Cardiac fibroblast (primary cell): ENCODE results near the gene GAS2L2.

ENCODE experiments used
- DNase-seq, 2 donors: peaks; one replicate each; pipeline versions ENCODE4 v3.0.0 to v3.0.0-alpha.2; 2010; ENCODE audit warnings: low read depth in 2 of 2
- H3K4me3 ChIP-seq, 2 donors: replicated peaks in 1 of 2; 1 replicate in 1 of 2; 2 replicates in 1 of 2; pipeline ENCODE4 v1.5.1; 2011; ENCODE audit warnings: low read depth in 2 of 2, low read length in 2 of 2, mild to moderate bottlenecking in 2 of 2, moderate library complexity in 1 of 2
- CTCF ChIP-seq: IDR thresholded peaks from one replicate; pipeline ENCODE4 v1.5.1; 2011; ENCODE audit warnings: low read depth, mild to moderate bottlenecking, low read length, inconsistent platforms

GAS2L2 gene

GRCh38 chr17:35752945-35753764 is at the start of gene GAS2L2:
TSS of gene GAS2L2 (minus strand) at chr17:35753239. CDS start at chr17:35752850, 389 bp downstream.
- peak in 1 of 2 donors; percentile 63 for DNase-seq
- no peak for TF ChIP-seq CTCF
- no peak within 1 kb of the TSS for H3K4me3 ChIP-seq

GRCh38 chr17:35801583-35802224 is 48.7 kb upstream of the GAS2L2 start:
- peak; percentile 54 to 95 for DNase-seq
- H3K4me3 ChIP-seq: no peak overlapping the region
- TF ChIP-seq CTCF: no peak

- DNase-seq: peak in 1 of 2 donors; percentile 88
- TF ChIP-seq CTCF: no peak
- no peak overlapping the region for H3K4me3 ChIP-seq
Measured at GRCh38 chr17:35799942-35800341, 46.9 kb upstream of the GAS2L2 start.

- TF ChIP-seq CTCF: no peak
- no peak overlapping the region for H3K4me3 ChIP-seq
- DNase-seq: no peak
Measured at GRCh38 chr17:35797918-35798317, 44.9 kb upstream of the GAS2L2 start.

- no peak overlapping the region for H3K4me3 ChIP-seq
- no peak for DNase-seq
- no peak for TF ChIP-seq CTCF
Measured at GRCh38 chr17:35797370-35797769, 44.3 kb upstream of the GAS2L2 start.

- no peak for DNase-seq
- TF ChIP-seq CTCF: no peak
- H3K4me3 ChIP-seq: no peak overlapping the region
Measured at GRCh38 chr17:35796942-35797341, 43.9 kb upstream of the GAS2L2 start.
